ENCODE results near the gene CBY1. TPM values are rescaled to one million over a fixed set of nuclear protein-coding genes. Genes with fewer than 3 reads are reported as not detected.
A peak's percentile ranks its signal among the peaks of the same experiment; 100 is the strongest.

The CBY1 gene
- total and polyA plus RNA-seq, 2 donors (not counting 3 experiments of a cell fraction or from before 2014, with no cell fraction given) = 37.0 to 41.8 TPM

DNA sequence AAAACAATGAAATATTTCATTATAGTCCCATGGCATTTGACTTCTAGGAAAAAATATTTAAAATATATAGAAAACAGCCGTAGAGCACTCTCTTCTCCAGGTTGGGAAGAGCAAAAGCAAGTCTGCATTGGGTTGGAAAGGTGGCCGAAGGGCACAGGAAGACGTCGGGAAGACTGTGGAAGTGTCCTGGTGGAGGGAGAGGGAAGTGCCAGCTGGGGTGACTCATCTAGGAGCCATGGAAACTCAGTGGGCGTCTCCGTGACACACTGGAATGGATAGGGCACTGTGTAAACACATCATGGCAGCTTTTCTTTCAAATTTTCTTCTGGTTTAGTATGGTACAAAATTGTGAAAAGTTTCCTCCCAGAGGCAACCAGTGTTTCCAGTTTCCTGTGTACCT is 62.0 kb downstream of the CBY1 start:
- POLR2A ChIA-PET = interaction anchor here (0.6 kb wide), 1 partner anchor 17 kb away, joined by 3 read pairs; no protein-coding TSS in a partner anchor
- Histone ChIP-seq H4K20me1 (replicated peaks; ENCODE audit: control insufficient read depth, extremely low read depth, insufficient read depth, low read length) (no peaks in the 10 kb centered on the region), H3K4me2 (ENCODE audit: insufficient read depth, low read length) (peak overlapping the region; percentile 31), H3K27ac (ENCODE audit: insufficient read depth, low read depth, low read length) (peak overlapping the region; percentile 28), H3K9ac (replicated peaks; ENCODE audit: extremely low read depth, insufficient read depth, low read length) (no peak overlapping the region), H3K36me3 (ENCODE audit: control insufficient read depth in 2 of 2, extremely low read depth in 1 of 2, insufficient read depth in 2 of 2, low read length in 2 of 2) (peaks cover 0 to 18% of the 10 kb centered on the region in 2 experiments), H3K79me2 (ENCODE audit: control insufficient read depth, insufficient read depth, low read length) (peaks cover 23% of the 10 kb centered on the region), H3K9me1 (replicated peaks; ENCODE audit: control insufficient read depth, extremely low read depth, insufficient read depth, low read length) (no peaks in the 10 kb centered on the region), H3K4me1 (ENCODE audit: control insufficient read depth, extremely low read depth, insufficient read depth, low read length) (peaks cover 10% of the 10 kb centered on the region), H2AFZ (ENCODE audit: low read depth, low read length) (no peak overlapping the region), H3K4me3 (replicated peaks in 1 of 3; ENCODE audit: insufficient read depth in 1 of 3, low read depth in 1 of 3, low read length in 3 of 3) (no peak overlapping the region), H3K27me3 (ENCODE audit: control insufficient read depth in 2 of 2, insufficient read depth in 2 of 2, low read length in 2 of 2) (no peaks in the 10 kb centered on the region), H3K9me3 (replicated peaks; ENCODE audit: control insufficient read depth, insufficient read depth, low read length) (no peaks in the 10 kb centered on the region)
- FAIRE-seq (peak; percentile 99), DNase-seq (ENCODE audit: low read depth, low spot score) (peak; percentile 88)
- intact Hi-C loops (cut with micrococcal nuclease) (no loop called here), dilution Hi-C loops (cut with MboI; ENCODE audit: extremely low pct_ligation_motif_present, low sequenced_read_pairs) (no loop called here)
- BruUV-seq (replicated peaks) = no TSS peak
- CTCF ChIA-PET = interaction anchor here (0.9 to 2.0 kb wide), 10 partner anchors 10 to 146 kb away, joined by 3 to 11 read pairs (median 4); partner anchors contain the start of genes GTPBP1 and TOMM22
- TF ChIP-seq GATA2 (IDR thresholded peaks at IDR 0.05; ENCODE audit: insufficient read depth, insufficient read length, low read depth, low read length) (no peak), JUN (IDR thresholded peaks at IDR 0.05; ENCODE audit: borderline replicate concordance, insufficient read depth, insufficient read length, low read depth) (peak; percentile 94), FOS (IDR thresholded peaks at IDR 0.05; ENCODE audit: borderline replicate concordance, insufficient read depth, low read length) (peak; percentile 94)
- TF ChIP-seq, protein P1, sequence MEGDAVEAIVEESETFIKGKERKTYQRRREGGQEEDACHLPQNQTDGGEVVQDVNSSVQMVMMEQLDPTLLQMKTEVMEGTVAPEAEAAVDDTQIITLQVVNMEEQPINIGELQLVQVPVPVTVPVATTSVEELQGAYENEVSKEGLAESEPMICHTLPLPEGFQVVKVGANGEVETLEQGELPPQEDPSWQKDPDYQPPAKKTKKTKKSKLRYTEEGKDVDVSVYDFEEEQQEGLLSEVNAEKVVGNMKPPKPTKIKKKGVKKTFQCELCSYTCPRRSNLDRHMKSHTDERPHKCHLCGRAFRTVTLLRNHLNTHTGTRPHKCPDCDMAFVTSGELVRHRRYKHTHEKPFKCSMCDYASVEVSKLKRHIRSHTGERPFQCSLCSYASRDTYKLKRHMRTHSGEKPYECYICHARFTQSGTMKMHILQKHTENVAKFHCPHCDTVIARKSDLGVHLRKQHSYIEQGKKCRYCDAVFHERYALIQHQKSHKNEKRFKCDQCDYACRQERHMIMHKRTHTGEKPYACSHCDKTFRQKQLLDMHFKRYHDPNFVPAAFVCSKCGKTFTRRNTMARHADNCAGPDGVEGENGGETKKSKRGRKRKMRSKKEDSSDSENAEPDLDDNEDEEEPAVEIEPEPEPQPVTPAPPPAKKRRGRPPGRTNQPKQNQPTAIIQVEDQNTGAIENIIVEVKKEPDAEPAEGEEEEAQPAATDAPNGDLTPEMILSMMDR (IDR thresholded peaks at IDR 0.05; ENCODE audit: extremely low read depth in 1 of 2, insufficient read depth in 1 of 2, low read depth in 1 of 2, low read length in 2 of 2) = peak; percentile 58 to 68

DNA sequence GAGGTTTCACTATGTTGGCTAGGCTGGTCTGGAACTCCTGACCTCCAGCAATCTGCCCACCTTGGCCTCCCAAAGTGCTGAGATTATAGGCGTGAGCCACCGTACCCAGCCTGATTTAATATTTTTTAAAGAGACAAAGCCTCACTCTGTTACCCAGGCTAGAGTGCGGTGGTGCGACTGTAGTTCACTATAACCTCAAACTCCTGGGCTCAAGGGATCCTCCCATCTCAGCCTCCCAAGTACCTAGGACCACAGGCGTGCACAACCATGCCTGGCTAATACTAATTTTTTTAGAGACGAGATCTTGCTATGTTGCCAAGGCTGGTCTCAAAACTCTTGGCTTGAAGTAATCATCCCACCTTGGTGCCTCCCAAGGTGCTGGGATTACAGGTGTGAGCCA is 62.8 kb downstream of the CBY1 start:
- peaks cover 10% of the 10 kb centered on the region for H3K4me1 ChIP-seq (ENCODE audit: control insufficient read depth, extremely low read depth, insufficient read depth, low read length)
- H3K36me3 ChIP-seq (ENCODE audit: control insufficient read depth in 2 of 2, extremely low read depth in 1 of 2, insufficient read depth in 2 of 2, low read length in 2 of 2) = peaks cover 0 to 21% of the 10 kb centered on the region in 2 experiments
- no peak overlapping the region for H3K4me3 ChIP-seq (replicated peaks in 1 of 3; ENCODE audit: insufficient read depth in 1 of 3, low read depth in 1 of 3, low read length in 3 of 3)
- H3K27ac ChIP-seq (ENCODE audit: insufficient read depth, low read depth, low read length) = no peak overlapping the region
- H2AFZ ChIP-seq (ENCODE audit: low read depth, low read length) = no peak overlapping the region
- no peak overlapping the region for H3K4me2 ChIP-seq (ENCODE audit: insufficient read depth, low read length)
- no peak for TF ChIP-seq EZH2 (IDR thresholded peaks at IDR 0.05; ENCODE audit: borderline replicate concordance, low read depth, low read length, severe bottlenecking)
- TF ChIP-seq, protein P2, sequence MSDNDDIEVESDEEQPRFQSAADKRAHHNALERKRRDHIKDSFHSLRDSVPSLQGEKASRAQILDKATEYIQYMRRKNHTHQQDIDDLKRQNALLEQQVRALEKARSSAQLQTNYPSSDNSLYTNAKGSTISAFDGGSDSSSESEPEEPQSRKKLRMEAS (IDR thresholded peaks at IDR 0.05; ENCODE audit: insufficient read depth, insufficient read length) = no peak
- TF ChIP-seq POLR2A (IDR thresholded peaks at IDR 0.05; ENCODE audit: low read depth, low read length) = no peak
- TF ChIP-seq GATA2 (IDR thresholded peaks at IDR 0.05; ENCODE audit: insufficient read depth, insufficient read length, low read depth, low read length) = no peak
- TF ChIP-seq, protein P1 (IDR thresholded peaks at IDR 0.05; ENCODE audit: extremely low read depth in 1 of 2, insufficient read depth in 1 of 2, low read depth in 1 of 2, low read length in 2 of 2) = no peak
- no peak for TF ChIP-seq JUN (IDR thresholded peaks at IDR 0.05; ENCODE audit: borderline replicate concordance, insufficient read depth, insufficient read length, low read depth)
- no peak for TF ChIP-seq POLR2AphosphoS5 (IDR thresholded peaks at IDR 0.05; ENCODE audit: insufficient read depth, low read depth, low read length)
- no peak for TF ChIP-seq MYC (IDR thresholded peaks at IDR 0.05; ENCODE audit: low read depth, low read length)
- H3K79me2 ChIP-seq (ENCODE audit: control insufficient read depth, insufficient read depth, low read length) = peaks cover 16% of the 10 kb centered on the region
- H3K9ac ChIP-seq (replicated peaks; ENCODE audit: extremely low read depth, insufficient read depth, low read length) = no peak overlapping the region
- no peaks in the 10 kb centered on the region for H3K27me3 ChIP-seq (ENCODE audit: control insufficient read depth in 2 of 2, insufficient read depth in 2 of 2, low read length in 2 of 2)
- dilution Hi-C loops (cut with MboI; ENCODE audit: extremely low pct_ligation_motif_present, low sequenced_read_pairs) = no loop called here
- DNase-seq (ENCODE audit: low read depth, low spot score) = no peak
- no peaks in the 10 kb centered on the region for H3K9me3 ChIP-seq (replicated peaks; ENCODE audit: control insufficient read depth, insufficient read depth, low read length)
- no peak for FAIRE-seq
- CTCF ChIA-PET = interaction anchor here (1.0 to 1.5 kb wide), 3 partner anchors 9 to 50 kb away, joined by 3 to 10 read pairs (median 4); partner anchors contain the start of gene TOMM22
- POLR2A ChIA-PET = no interaction called here
- intact Hi-C loops (cut with micrococcal nuclease) = no loop called here
- no peaks in the 10 kb centered on the region for H4K20me1 ChIP-seq (replicated peaks; ENCODE audit: control insufficient read depth, extremely low read depth, insufficient read depth, low read length)
- H3K9me1 ChIP-seq (replicated peaks; ENCODE audit: control insufficient read depth, extremely low read depth, insufficient read depth, low read length) = no peaks in the 10 kb centered on the region
- no TSS peak for BruUV-seq (replicated peaks)
